ENCODE results near the gene SH2D6. TPM values are rescaled to one million over a fixed set of nuclear protein-coding genes. Genes with fewer than 3 reads are reported as not detected.

SH2D6 gene
- total RNA-seq, 2 donors from 2014 or later, result 3.2 to 4.0 TPM

- Mint-ChIP-seq H3K4me1 (ENCODE audit: low read depth) (peaks cover 11% of the 10 kb centered on the region), H3K9me3 (no peaks in the 10 kb centered on the region), H3K36me3 (ENCODE audit: insufficient read depth in 2 of 2) (no peaks in the 10 kb centered on the region), H3K4me3 (no peak overlapping the region), H3K27ac (no peak overlapping the region), H3K27me3 (ENCODE audit: low read depth) (no peaks in the 10 kb centered on the region)
- DNase-seq, result no peak
- no peak for ATAC-seq (replicated peaks in 1 of 2)
Observed at GRCh38 chr2:85444629-85445172, 26.2 kb downstream of the SH2D6 start.

GRCh38 chr2:85445316-85446295 lies 27.1 kb downstream of the SH2D6 start:
- Mint-ChIP-seq H3K9me3 (no peaks in the 10 kb centered on the region), H3K36me3 (ENCODE audit: insufficient read depth in 2 of 2) (no peaks in the 10 kb centered on the region)

GRCh38 chr2:85446296-85447221 lies 28.0 kb downstream of the SH2D6 start:
- Mint-ChIP-seq H3K27me3 (ENCODE audit: low read depth) (no peaks in the 10 kb centered on the region), H3K4me3 (no peak overlapping the region), H3K9me3 (no peaks in the 10 kb centered on the region), H3K36me3 (ENCODE audit: insufficient read depth in 2 of 2) (no peaks in the 10 kb centered on the region), H3K4me1 (ENCODE audit: low read depth) (no peaks in the 10 kb centered on the region), H3K27ac (no peak overlapping the region)
- peak in 1 of 2 donors; percentile 43 for ATAC-seq (replicated peaks in 1 of 2)
- no peak for DNase-seq

More at GRCh38 chr2:85445316-85446295, 27.1 kb downstream of the SH2D6 start:
- Mint-ChIP-seq H3K4me3 (no peak overlapping the region), H3K27ac (no peak overlapping the region), H3K27me3 (ENCODE audit: low read depth) (no peaks in the 10 kb centered on the region), H3K4me1 (ENCODE audit: low read depth) (peaks cover 2% of the 10 kb centered on the region)
- no peak for DNase-seq
- ATAC-seq (replicated peaks in 1 of 2), result peak in 1 of 2 donors; percentile 42

- Mint-ChIP-seq H3K27me3 (ENCODE audit: low read depth) (no peaks in the 10 kb centered on the region), H3K4me1 (ENCODE audit: low read depth) (no peaks in the 10 kb centered on the region), H3K4me3 (no peak overlapping the region), H3K27ac (no peak overlapping the region), H3K9me3 (no peaks in the 10 kb centered on the region), H3K36me3 (ENCODE audit: insufficient read depth in 2 of 2) (no peaks in the 10 kb centered on the region)
- DNase-seq (no peak), ATAC-seq (replicated peaks in 1 of 2) (no peak)
Observed at GRCh38 chr2:85447222-85447585, 28.7 kb downstream of the SH2D6 start.

- no peak for DNase-seq
- no peak overlapping the region for H3K4me3 Mint-ChIP-seq
- no peaks in the 10 kb centered on the region for H3K9me3 Mint-ChIP-seq
- no peak for ATAC-seq (replicated peaks in 1 of 2)
- H3K27ac Mint-ChIP-seq, result no peak overlapping the region
- H3K36me3 Mint-ChIP-seq (ENCODE audit: insufficient read depth in 2 of 2), result no peaks in the 10 kb centered on the region
- no peaks in the 10 kb centered on the region for H3K4me1 Mint-ChIP-seq (ENCODE audit: low read depth)
- no peaks in the 10 kb centered on the region for H3K27me3 Mint-ChIP-seq (ENCODE audit: low read depth)
Observed at GRCh38 chr2:85448461-85449213, 30.1 kb downstream of the SH2D6 start.

GRCh38 chr2:85449214-85449588 lies 30.7 kb downstream of the SH2D6 start:
- H3K27me3 Mint-ChIP-seq (ENCODE audit: low read depth), result no peaks in the 10 kb centered on the region
- ATAC-seq (replicated peaks in 1 of 2) (no peak), DNase-seq (no peak)
- H3K36me3 Mint-ChIP-seq (ENCODE audit: insufficient read depth in 2 of 2), result no peaks in the 10 kb centered on the region
- H3K27ac Mint-ChIP-seq, result no peak overlapping the region
- no peaks in the 10 kb centered on the region for H3K9me3 Mint-ChIP-seq
- H3K4me1 Mint-ChIP-seq (ENCODE audit: low read depth), result no peaks in the 10 kb centered on the region
- no peak overlapping the region for H3K4me3 Mint-ChIP-seq

- Mint-ChIP-seq H3K27me3 (ENCODE audit: low read depth) (no peaks in the 10 kb centered on the region), H3K4me3 (no peak overlapping the region), H3K36me3 (ENCODE audit: insufficient read depth in 2 of 2) (no peaks in the 10 kb centered on the region), H3K9me3 (no peaks in the 10 kb centered on the region), H3K4me1 (ENCODE audit: low read depth) (no peaks in the 10 kb centered on the region), H3K27ac (no peak overlapping the region)
- DNase-seq (no peak), ATAC-seq (replicated peaks in 1 of 2) (no peak)
Observed at GRCh38 chr2:85452237-85452636, 33.7 kb downstream of the SH2D6 start.

GRCh38 chr2:85453571-85453970 lies 35.1 kb downstream of the SH2D6 start:
- Mint-ChIP-seq H3K27me3 (ENCODE audit: low read depth) (no peaks in the 10 kb centered on the region), H3K27ac (no peak overlapping the region), H3K4me3 (no peak overlapping the region), H3K36me3 (ENCODE audit: insufficient read depth in 2 of 2) (no peaks in the 10 kb centered on the region), H3K4me1 (ENCODE audit: low read depth) (no peaks in the 10 kb centered on the region), H3K9me3 (no peaks in the 10 kb centered on the region)
- DNase-seq (no peak), ATAC-seq (replicated peaks in 1 of 2) (no peak)

GRCh38 chr2:85455552-85456090 lies 37.1 kb downstream of the SH2D6 start:
- H3K4me3 Mint-ChIP-seq, result no peak overlapping the region
- no peaks in the 10 kb centered on the region for H3K4me1 Mint-ChIP-seq (ENCODE audit: low read depth)
- H3K36me3 Mint-ChIP-seq (ENCODE audit: insufficient read depth in 2 of 2), result no peaks in the 10 kb centered on the region
- H3K27me3 Mint-ChIP-seq (ENCODE audit: low read depth), result no peaks in the 10 kb centered on the region
- H3K27ac Mint-ChIP-seq, result no peak overlapping the region
- ATAC-seq (replicated peaks in 1 of 2) (no peak), DNase-seq (no peak)
- no peaks in the 10 kb centered on the region for H3K9me3 Mint-ChIP-seq

- Mint-ChIP-seq H3K9me3 (no peaks in the 10 kb centered on the region), H3K4me3 (no peak overlapping the region), H3K27ac (no peak overlapping the region), H3K4me1 (ENCODE audit: low read depth) (no peaks in the 10 kb centered on the region), H3K27me3 (ENCODE audit: low read depth) (no peaks in the 10 kb centered on the region), H3K36me3 (ENCODE audit: insufficient read depth in 2 of 2) (no peaks in the 10 kb centered on the region)
- DNase-seq (no peak), ATAC-seq (replicated peaks in 1 of 2) (no peak)
Observed at GRCh38 chr2:85457043-85457442, 38.5 kb downstream of the SH2D6 start.

- Mint-ChIP-seq H3K36me3 (ENCODE audit: insufficient read depth in 2 of 2) (no peaks in the 10 kb centered on the region), H3K27me3 (ENCODE audit: low read depth) (no peaks in the 10 kb centered on the region), H3K9me3 (no peaks in the 10 kb centered on the region), H3K4me1 (ENCODE audit: low read depth) (no peaks in the 10 kb centered on the region), H3K27ac (no peak overlapping the region), H3K4me3 (no peak overlapping the region)
- ATAC-seq (replicated peaks in 1 of 2) (no peak), DNase-seq (no peak)
Observed at GRCh38 chr2:85457877-85458316, 39.4 kb downstream of the SH2D6 start.

All from activated T-cell treated with anti-CD3 and anti-CD28 coated beads, Interleukin-2, amount 50 U/mL, for 72 hours (primary cell).